HepG2 (cell line): Measurements from ENCODE around the gene P2RX3. TPM values are rescaled to one million over a fixed set of nuclear protein-coding genes. Genes with fewer than 3 reads are reported as not detected.

ENCODE experiments used
- ARHGAP35 ChIP-seq: sonication (generic); formaldehyde crosslinking; IDR thresholded peaks from 2 replicates; pipeline ENCODE4 v1.9.0; 2022; ENCODE audit warnings: mild to moderate bottlenecking, inconsistent platforms, moderate library complexity, missing genetic modification reagents, borderline replicate concordance
- CBFB ChIP-seq: sonication (generic); formaldehyde crosslinking; IDR thresholded peaks from 2 replicates; pipeline ENCODE4 v1.4.0; 2020; ENCODE audit warnings: missing genetic modification reagents
- FOXK1 ChIP-seq: sonication (generic); formaldehyde crosslinking; IDR thresholded peaks from 2 replicates; pipeline ENCODE4 v1.4.0; 2020; ENCODE audit warnings: low read depth, missing genetic modification reagents, borderline replicate concordance
- KDM5B ChIP-seq: sonication (generic); formaldehyde crosslinking; IDR thresholded peaks from 2 replicates; pipeline ENCODE4 v1.4.0; 2020; ENCODE audit warnings: missing genetic modification reagents, mild to moderate bottlenecking, borderline replicate concordance
- MYPOP ChIP-seq: sonication (generic); formaldehyde crosslinking; IDR thresholded peaks from 2 replicates; pipeline ENCODE4 v1.8.1; 2023; ENCODE audit warnings: mild to moderate bottlenecking, moderate library complexity, missing genetic modification reagents
- NR2F1 ChIP-seq, 2 experiments: fragments of 450-650 bp in 1 of 2; formaldehyde crosslinking in 1 of 2; IDR thresholded peaks; 2 replicates each; pipeline versions ENCODE4 v1.5.0 to v1.6.1; 2016 to 2020; ENCODE audit warnings: mild to moderate bottlenecking in 1 of 2, missing compliant biosample characterization in 1 of 2, missing genetic modification reagents in 1 of 2, moderate library complexity in 1 of 2
- PHB2 ChIP-seq: fragments of 450-650 bp; IDR thresholded peaks from 2 replicates; pipeline ENCODE4 v1.6.1; 2018; ENCODE audit not compliant: partially characterized antibody
- POGZ ChIP-seq: sonication (generic); formaldehyde crosslinking; IDR thresholded peaks from 2 replicates; pipeline ENCODE4 v1.4.0; 2020; ENCODE audit warnings: mild to moderate bottlenecking, missing genetic modification reagents
- PTBP1 ChIP-seq: fragments of 200-400 bp; formaldehyde crosslinking; IDR thresholded peaks from 2 replicates; pipeline ENCODE4 v1.6.1; 2018; ENCODE audit warnings: low read length, low read depth; ENCODE audit not compliant: poor library complexity, severe bottlenecking
- RBAK ChIP-seq: sonication (generic); formaldehyde crosslinking; IDR thresholded peaks from 2 replicates; pipeline ENCODE4 v1.5.1; 2020; ENCODE audit warnings: mild to moderate bottlenecking, missing genetic modification reagents
- RFXANK ChIP-seq: IDR thresholded peaks from 2 replicates; pipeline ENCODE4 v1.6.1; 2016
- SNAI1 ChIP-seq: sonication (generic); formaldehyde crosslinking; IDR thresholded peaks from 2 replicates; pipeline ENCODE4 v1.5.0; 2020; ENCODE audit warnings: mild to moderate bottlenecking, missing genetic modification reagents, borderline replicate concordance
- TCF7 ChIP-seq: sonication (generic); IDR thresholded peaks from 2 replicates; pipeline ENCODE4 v1.6.1; 2016; ENCODE audit warnings: antibody characterized with exemption, low read depth
- XRCC5 ChIP-seq: fragments of 200-400 bp; formaldehyde crosslinking; optimal IDR thresholded peaks from 2 replicates; pipeline ENCODE3; 2017; ENCODE audit warnings: mild to moderate bottlenecking, low read length
- ZFP36L1 ChIP-seq: sonication (generic); formaldehyde crosslinking; IDR thresholded peaks from 2 replicates; pipeline ENCODE4 v1.8.0; 2022; ENCODE audit warnings: mild to moderate bottlenecking, missing genetic modification reagents, moderate library complexity
- ZFP37 ChIP-seq: sonication (generic); formaldehyde crosslinking; IDR thresholded peaks from 2 replicates; pipeline ENCODE4 v1.4.0; 2020; ENCODE audit warnings: missing genetic modification reagents, borderline replicate concordance
- ZFY ChIP-seq: sonication (generic); formaldehyde crosslinking; IDR thresholded peaks from 2 replicates; pipeline ENCODE4 v1.4.0; 2020; ENCODE audit warnings: missing genetic modification reagents
- ZFYVE20 ChIP-seq: sonication (generic); formaldehyde crosslinking; IDR thresholded peaks from 2 replicates; pipeline ENCODE4 v1.8.0; 2023; ENCODE audit warnings: low read depth, mild to moderate bottlenecking, moderate library complexity, missing genetic modification reagents, borderline replicate concordance
- ZNF253 ChIP-seq: sonication (generic); formaldehyde crosslinking; IDR thresholded peaks from 2 replicates; pipeline ENCODE4 v1.8.0; 2022; ENCODE audit warnings: mild to moderate bottlenecking, missing genetic modification reagents, borderline replicate concordance
- ZNF343 ChIP-seq: sonication (generic); formaldehyde crosslinking; IDR thresholded peaks from 2 replicates; pipeline ENCODE4 v1.4.0; 2020; ENCODE audit warnings: mild to moderate bottlenecking, missing genetic modification reagents
- ZNF562 ChIP-seq: sonication (generic); formaldehyde crosslinking; IDR thresholded peaks from 2 replicates; pipeline ENCODE4 v1.8.0; 2022; ENCODE audit warnings: missing genetic modification reagents, borderline replicate concordance
- ZNF709 ChIP-seq: sonication (generic); formaldehyde crosslinking; IDR thresholded peaks from 2 replicates; pipeline ENCODE4 v1.5.0; 2020; ENCODE audit warnings: mild to moderate bottlenecking, missing genetic modification reagents
- ZNF746 ChIP-seq: sonication (generic); formaldehyde crosslinking; IDR thresholded peaks from 2 replicates; pipeline ENCODE4 v1.8.0; 2022; ENCODE audit warnings: mild to moderate bottlenecking, missing genetic modification reagents
- ZNF776 ChIP-seq: sonication (generic); formaldehyde crosslinking; IDR thresholded peaks from 2 replicates; pipeline ENCODE4 v1.4.0; 2020; ENCODE audit warnings: mild to moderate bottlenecking, missing genetic modification reagents
- ZUFSP ChIP-seq: sonication (generic); formaldehyde crosslinking; IDR thresholded peaks from 2 replicates; pipeline ENCODE4 v1.9.0; 2021; ENCODE audit warnings: missing genetic modification reagents, mild to moderate bottlenecking, borderline replicate concordance
- polyA plus RNA-seq, 8 experiments: library from polyadenylated mRNA; depleted of rRNA in 3 of 8; stranded (reverse) in 7 of 8; unstranded in 1 of 8; fragments of >200 nt; fragmentation: Illumina TruSeq in 4 of 8; extraction: Trizol in 4 of 8; gene quantifications; 2 replicates each; pipeline versions ENCODE4 v1.2.1 to v1.2.3, GENCODE V29; 2011 to 2016; ENCODE audit warnings: low read depth in 4 of 8, missing spikeins in 1 of 8, mixed read lengths in 1 of 8; ENCODE audit not compliant: insufficient read depth in 1 of 8
- total RNA-seq, 5 experiments: library from RNA; depleted of rRNA; stranded (reverse); fragments of >200 nt; fragmentation: Illumina TruSeq; extraction: Trizol; gene quantifications; 2 replicates each; pipeline ENCODE4 v1.2.3, GENCODE V29; 2016; ENCODE audit warnings: low read depth in 1 of 5
- TF ChIP-seq, protein P1 (sequence below): sonication (generic); formaldehyde crosslinking; IDR thresholded peaks from 2 replicates; pipeline ENCODE4 v1.9.0; 2021; ENCODE audit warnings: missing genetic modification reagents, borderline replicate concordance

Gene P2RX3
- total and polyA plus RNA-seq, 2 of the 13 experiments (the other 11 are each of a cell fraction or from before 2014, with no cell fraction given): 0.08 TPM; not detected in 1

DNA sequence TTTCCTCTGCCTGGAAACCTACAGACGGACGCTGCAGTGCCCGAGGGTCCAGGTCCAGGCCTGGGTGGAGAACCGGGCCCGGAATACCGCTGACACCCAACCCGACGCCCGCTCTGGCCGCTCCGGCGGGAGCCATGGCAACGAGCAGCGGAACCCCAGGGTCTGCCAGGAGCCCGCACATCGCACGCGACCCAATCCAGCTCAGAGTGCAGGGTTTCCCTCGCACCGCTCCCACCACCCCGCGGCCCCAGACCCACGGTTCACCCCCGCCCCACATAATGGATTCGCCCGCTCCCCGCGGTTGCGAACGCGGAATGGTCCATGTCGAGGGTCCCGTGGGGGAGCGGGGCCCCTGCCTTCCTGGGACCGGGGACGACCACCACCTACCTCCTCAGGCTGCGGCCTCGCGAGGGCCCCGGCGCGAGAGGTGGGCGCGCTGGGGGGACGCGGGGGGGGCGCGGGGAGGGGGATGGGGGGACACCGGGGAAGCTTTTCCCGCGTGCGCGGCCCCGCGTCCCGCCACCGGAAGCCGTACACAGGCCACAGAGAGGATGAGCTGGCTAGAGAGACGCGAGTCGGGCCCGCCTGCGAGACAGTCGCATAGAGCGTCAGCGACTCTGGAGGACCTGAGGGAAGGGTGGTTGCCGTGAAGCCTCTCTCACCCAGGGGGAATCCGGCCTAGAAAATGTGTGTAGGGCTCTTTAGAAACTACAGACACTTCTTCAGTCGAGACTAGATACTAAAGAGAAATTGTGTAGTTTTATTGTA is 2.6 kb upstream of the P2RX3 start, which contains the start of gene SSRP1 (continued):
- peak; percentile 70 for TF ChIP-seq ZFY (CRISPR knock-in tag)
- TF ChIP-seq ZNF776 (CRISPR knock-in tag): no peak
- TF ChIP-seq ARHGAP35 (CRISPR knock-in tag): no peak
- peak; percentile 82 for TF ChIP-seq XRCC5
- no peak for TF ChIP-seq ZNF746
- peak; percentile 91 for TF ChIP-seq SNAI1 (CRISPR knock-in tag)
- no peak for TF ChIP-seq ZNF562 (CRISPR knock-in tag)
- peak; percentile 59; the same call in 1 of the 2 replicates for TF ChIP-seq FOXK1
- TF ChIP-seq RFXANK (CRISPR knock-in tag): no peak
- TF ChIP-seq RBAK (CRISPR knock-in tag): no peak
- TF ChIP-seq CBFB (CRISPR knock-in tag): peak; percentile 74; the same call in 1 of the 2 replicates
- TF ChIP-seq NR2F1 (CRISPR knock-in tag; IDR thresholded peaks at IDR 0.05): no peak
- peak; percentile 52 for TF ChIP-seq POGZ (CRISPR knock-in tag)
- TF ChIP-seq, protein P1, sequence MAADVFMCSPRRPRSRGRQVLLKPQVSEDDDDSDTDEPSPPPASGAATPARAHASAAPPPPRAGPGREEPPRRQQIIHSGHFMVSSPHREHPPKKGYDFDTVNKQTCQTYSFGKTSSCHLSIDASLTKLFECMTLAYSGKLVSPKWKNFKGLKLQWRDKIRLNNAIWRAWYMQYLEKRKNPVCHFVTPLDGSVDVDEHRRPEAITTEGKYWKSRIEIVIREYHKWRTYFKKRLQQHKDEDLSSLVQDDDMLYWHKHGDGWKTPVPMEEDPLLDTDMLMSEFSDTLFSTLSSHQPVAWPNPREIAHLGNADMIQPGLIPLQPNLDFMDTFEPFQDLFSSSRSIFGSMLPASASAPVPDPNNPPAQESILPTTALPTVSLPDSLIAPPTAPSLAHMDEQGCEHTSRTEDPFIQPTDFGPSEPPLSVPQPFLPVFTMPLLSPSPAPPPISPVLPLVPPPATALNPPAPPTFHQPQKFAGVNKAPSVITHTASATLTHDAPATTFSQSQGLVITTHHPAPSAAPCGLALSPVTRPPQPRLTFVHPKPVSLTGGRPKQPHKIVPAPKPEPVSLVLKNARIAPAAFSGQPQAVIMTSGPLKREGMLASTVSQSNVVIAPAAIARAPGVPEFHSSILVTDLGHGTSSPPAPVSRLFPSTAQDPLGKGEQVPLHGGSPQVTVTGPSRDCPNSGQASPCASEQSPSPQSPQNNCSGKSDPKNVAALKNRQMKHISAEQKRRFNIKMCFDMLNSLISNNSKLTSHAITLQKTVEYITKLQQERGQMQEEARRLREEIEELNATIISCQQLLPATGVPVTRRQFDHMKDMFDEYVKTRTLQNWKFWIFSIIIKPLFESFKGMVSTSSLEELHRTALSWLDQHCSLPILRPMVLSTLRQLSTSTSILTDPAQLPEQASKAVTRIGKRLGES (CRISPR knock-in tag): no peak
- TF ChIP-seq ZUFSP (CRISPR knock-in tag): no peak
- no peak for TF ChIP-seq MYPOP
- TF ChIP-seq PTBP1: no peak
- no peak for TF ChIP-seq PHB2
- TF ChIP-seq ZNF709 (CRISPR knock-in tag): peak; percentile 37; the same call in 1 of the 2 replicates
- no peak for TF ChIP-seq ZFYVE20 (CRISPR knock-in tag)
- TF ChIP-seq ZNF253 (CRISPR knock-in tag): no peak
- TF ChIP-seq ZFP36L1 (CRISPR knock-in tag): no peak
- no peak for TF ChIP-seq ZNF343 (CRISPR knock-in tag)
- TF ChIP-seq TCF7: no peak
- peak; percentile 24; the same call in 1 of the 2 replicates for TF ChIP-seq KDM5B (CRISPR knock-in tag)
- TF ChIP-seq ZFP37 (CRISPR knock-in tag): no peak
